Neutrophil (primary cell): ENCODE measurements around the gene CTDSPL.

Experiments used
- H3K27ac ChIP-seq: fragments of 200-600 bp; sonication (generic); 2 replicates; pipeline ENCODE4 v1.5.1; 2016; ENCODE audit warnings: mild to moderate bottlenecking, moderate library complexity
- H3K27me3 ChIP-seq: fragments of 200-600 bp; sonication (generic); 2 replicates; pipeline ENCODE4 v1.6.0; 2016; ENCODE audit warnings: mild to moderate bottlenecking
- H3K36me3 ChIP-seq: fragments of 200-600 bp; sonication (generic); 2 replicates; pipeline ENCODE4 v1.5.1; 2017
- H3K4me1 ChIP-seq, 2 experiments: fragments of 200-600 bp in 1 of 2; sonication (generic) in 1 of 2; 1 replicate in 1 of 2; 2 replicates in 1 of 2; pipeline versions ENCODE4 v1.5.1 to v1.6.1; 2013 to 2016; ENCODE audit warnings: low read depth in 1 of 2, low read length in 1 of 2, mild to moderate bottlenecking in 1 of 2, moderate library complexity in 1 of 2; ENCODE audit not compliant: control insufficient read depth in 1 of 2, insufficient read depth in 1 of 2
- H3K4me3 ChIP-seq, 2 experiments: fragments of 200-600 bp in 1 of 2; sonication (generic) in 1 of 2; 1 replicate in 1 of 2; 2 replicates in 1 of 2; pipeline ENCODE4 v1.5.1; 2013 to 2016; ENCODE audit warnings: low read depth in 1 of 2, low read length in 1 of 2, mild to moderate bottlenecking in 1 of 2, moderate library complexity in 1 of 2
- H3K9me3 ChIP-seq: fragments of 200-600 bp; sonication (generic); 2 replicates; pipeline ENCODE4 v1.5.1; 2016
- CTCF ChIP-seq: fragments of 200-600 bp; sonication (generic); IDR thresholded peaks from 2 replicates; pipeline ENCODE4 v1.5.1; 2016; ENCODE audit warnings: antibody characterized with exemption

CTDSPL gene

GRCh38 chr3:37853691-37854413 lies 7.8 kb upstream of the CTDSPL start:
- peaks cover 15% of the 10 kb centered on the region for H3K36me3 ChIP-seq
- H3K27me3 ChIP-seq, result no peaks in the 10 kb centered on the region
- H3K9me3 ChIP-seq, result no peaks in the 10 kb centered on the region
- no peaks in the 10 kb centered on the region for H3K4me1 ChIP-seq
- TF ChIP-seq CTCF, result no peak
- H3K4me3 ChIP-seq, result no peak overlapping the region
- no peak overlapping the region for H3K27ac ChIP-seq

GRCh38 chr3:37855363-37855970 lies 6.2 kb upstream of the CTDSPL start:
- H3K4me1 ChIP-seq, result peaks cover 8 to 9% of the 10 kb centered on the region in 2 experiments
- peak; percentile 85 for TF ChIP-seq CTCF
- H3K9me3 ChIP-seq, result no peaks in the 10 kb centered on the region
- H3K27me3 ChIP-seq, result no peaks in the 10 kb centered on the region
- no peak overlapping the region for H3K27ac ChIP-seq
- no peak overlapping the region for H3K4me3 ChIP-seq
- peaks cover 3% of the 10 kb centered on the region for H3K36me3 ChIP-seq

- Histone ChIP-seq H3K36me3 (no peaks in the 10 kb centered on the region), H3K9me3 (no peaks in the 10 kb centered on the region), H3K27me3 (no peaks in the 10 kb centered on the region), H3K4me3 (no peak overlapping the region), H3K27ac (no peak overlapping the region), H3K4me1 (peaks cover 10 to 14% of the 10 kb centered on the region in 2 experiments)
- no peak for TF ChIP-seq CTCF
These were observed 5.3 kb upstream of the CTDSPL start for GRCh38 chr3:37856381-37856780.

GRCh38 chr3:37858742-37859141 lies 2.9 kb upstream of the CTDSPL start:
- H3K36me3 ChIP-seq, result no peaks in the 10 kb centered on the region
- peaks cover 27 to 31% of the 10 kb centered on the region in 2 experiments for H3K4me1 ChIP-seq
- H3K4me3 ChIP-seq, result no peak overlapping the region
- no peaks in the 10 kb centered on the region for H3K9me3 ChIP-seq
- H3K27ac ChIP-seq, result no peak overlapping the region
- TF ChIP-seq CTCF, result no peak
- no peaks in the 10 kb centered on the region for H3K27me3 ChIP-seq

- no peak overlapping the region for H3K27ac ChIP-seq
- no peaks in the 10 kb centered on the region for H3K27me3 ChIP-seq
- H3K4me1 ChIP-seq, result peaks cover 29 to 36% of the 10 kb centered on the region in 2 experiments
- H3K36me3 ChIP-seq, result no peaks in the 10 kb centered on the region
- H3K9me3 ChIP-seq, result no peaks in the 10 kb centered on the region
- no peak for TF ChIP-seq CTCF
- no peak overlapping the region for H3K4me3 ChIP-seq
These were observed 2.3 kb upstream of the CTDSPL start for GRCh38 chr3:37859354-37859753.
